ENCODE results near the gene GARNL3.

GARNL3 gene

GRCh38 chr9:127279717-127280285 lies 15.2 kb downstream of the GARNL3 start:
- no peak for DNase-seq (ENCODE audit: low read depth)

GRCh38 chr9:127280880-127281660 lies 16.5 kb downstream of the GARNL3 start:
- no peak for DNase-seq (ENCODE audit: low read depth)

- no peak for DNase-seq (ENCODE audit: low read depth)
Measured at GRCh38 chr9:127281891-127282290, 17.3 kb downstream of the GARNL3 start.

GRCh38 chr9:127282611-127283010 lies 18.0 kb downstream of the GARNL3 start:
- no peak for DNase-seq (ENCODE audit: low read depth)

GRCh38 chr9:127283135-127283534 lies 18.6 kb downstream of the GARNL3 start:
- no peak for DNase-seq (ENCODE audit: low read depth)

- no peak for DNase-seq (ENCODE audit: low read depth)
Measured at GRCh38 chr9:127283917-127284497, 19.4 kb downstream of the GARNL3 start.

GRCh38 chr9:127285965-127286364 lies 21.4 kb downstream of the GARNL3 start:
- DNase-seq (ENCODE audit: low read depth), result no peak

GRCh38 chr9:127290561-127291065 lies 26.0 kb downstream of the GARNL3 start:
- no peak for DNase-seq (ENCODE audit: low read depth)

- no peak for DNase-seq (ENCODE audit: low read depth)
Measured at GRCh38 chr9:127291246-127291778, 26.7 kb downstream of the GARNL3 start.

GRCh38 chr9:127292415-127292814 lies 27.8 kb downstream of the GARNL3 start:
- no peak for DNase-seq (ENCODE audit: low read depth)

- DNase-seq (ENCODE audit: low read depth), result no peak
Measured at GRCh38 chr9:127293328-127293727, 28.8 kb downstream of the GARNL3 start.

GRCh38 chr9:127293767-127294166 lies 29.2 kb downstream of the GARNL3 start:
- DNase-seq (ENCODE audit: low read depth), result no peak

- no peak for DNase-seq (ENCODE audit: low read depth)
Measured at GRCh38 chr9:127295005-127295404, 30.4 kb downstream of the GARNL3 start.

- DNase-seq (ENCODE audit: low read depth), result no peak
Measured at GRCh38 chr9:127300886-127301447, 36.4 kb downstream of the GARNL3 start.

GRCh38 chr9:127303830-127304229 lies 39.3 kb downstream of the GARNL3 start:
- DNase-seq (ENCODE audit: low read depth), result no peak

- DNase-seq (ENCODE audit: low read depth), result no peak
Measured at GRCh38 chr9:127305206-127305837, 40.7 kb downstream of the GARNL3 start.

GRCh38 chr9:127305838-127306226 lies 41.3 kb downstream of the GARNL3 start:
- no peak for DNase-seq (ENCODE audit: low read depth)

GRCh38 chr9:127307802-127308201 lies 43.2 kb downstream of the GARNL3 start:
- DNase-seq (ENCODE audit: low read depth), result no peak

- no peak for DNase-seq (ENCODE audit: low read depth)
Measured at GRCh38 chr9:127308652-127309434, 44.3 kb downstream of the GARNL3 start.

- no peak for DNase-seq (ENCODE audit: low read depth)
Measured at GRCh38 chr9:127309715-127310114, 45.1 kb downstream of the GARNL3 start.

GRCh38 chr9:127311239-127311741 lies 46.7 kb downstream of the GARNL3 start:
- DNase-seq (ENCODE audit: low read depth), result no peak

Data from HS-5 (cell line).